ENCODE measurements around the gene CYP2J2.
"Not testable (repeated sequence)": the region's sequence is repeated elsewhere in the genome, so short reads cannot be mapped to it uniquely, and the experiment has no call there.

- not testable (repeated sequence) for TF ChIP-seq EZH2 (IDR thresholded peaks at IDR 0.05; ENCODE audit: insufficient read depth, poor library complexity, severe bottlenecking); EZH2phosphoT487 (IDR thresholded peaks at IDR 0.05; ENCODE audit: insufficient read depth, low read depth)
These were observed 42.2 kb upstream of the CYP2J2 start for GRCh38 chr1:59968746-59969145.

All from GM23248 (cell line).